ENCODE results near the gene USP40.

DNA sequence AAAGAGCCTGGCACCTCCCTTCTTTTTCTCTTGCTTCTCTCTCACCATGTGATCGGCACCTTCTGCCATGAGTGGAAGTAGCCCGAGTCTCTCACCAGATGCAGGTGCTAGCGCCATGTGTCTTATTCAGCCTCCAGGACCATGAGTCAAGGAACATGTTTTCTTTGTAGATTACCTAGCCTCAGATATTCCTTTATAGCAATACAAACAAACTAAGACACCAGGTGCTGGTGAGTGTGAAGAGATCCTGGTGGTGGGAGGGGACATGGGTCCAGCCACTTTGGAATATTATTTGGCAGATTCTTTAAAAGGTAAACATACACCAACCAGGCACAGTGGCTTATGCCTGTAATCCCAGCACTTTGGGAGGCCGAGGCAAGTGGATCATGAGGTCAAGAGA, 5.9 kb upstream of the USP40 start:
- no peak for TF ChIP-seq ZNF384 (IDR thresholded peaks at IDR 0.05)
- TF ChIP-seq TARDBP (IDR thresholded peaks at IDR 0.05): no peak
- no peak for TF ChIP-seq SUZ12 (IDR thresholded peaks at IDR 0.05)
- no peak for TF ChIP-seq FOXK2 (IDR thresholded peaks at IDR 0.05)
- no peak for TF ChIP-seq BHLHE40 (IDR thresholded peaks at IDR 0.05; ENCODE audit: borderline replicate concordance)
- no peak for TF ChIP-seq FOXM1 (IDR thresholded peaks at IDR 0.05; ENCODE audit: borderline replicate concordance)
- TF ChIP-seq FOXA1 (IDR thresholded peaks at IDR 0.05): no peak
- no peak for TF ChIP-seq L3MBTL2 (conservative IDR thresholded peaks at IDR 0.05)
- TF ChIP-seq SP1 (IDR thresholded peaks at IDR 0.05): no peak
- TF ChIP-seq, protein P1, sequence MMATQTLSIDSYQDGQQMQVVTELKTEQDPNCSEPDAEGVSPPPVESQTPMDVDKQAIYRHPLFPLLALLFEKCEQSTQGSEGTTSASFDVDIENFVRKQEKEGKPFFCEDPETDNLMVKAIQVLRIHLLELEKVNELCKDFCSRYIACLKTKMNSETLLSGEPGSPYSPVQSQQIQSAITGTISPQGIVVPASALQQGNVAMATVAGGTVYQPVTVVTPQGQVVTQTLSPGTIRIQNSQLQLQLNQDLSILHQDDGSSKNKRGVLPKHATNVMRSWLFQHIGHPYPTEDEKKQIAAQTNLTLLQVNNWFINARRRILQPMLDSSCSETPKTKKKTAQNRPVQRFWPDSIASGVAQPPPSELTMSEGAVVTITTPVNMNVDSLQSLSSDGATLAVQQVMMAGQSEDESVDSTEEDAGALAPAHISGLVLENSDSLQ (IDR thresholded peaks at IDR 0.05): no peak
- TF ChIP-seq ARNT (IDR thresholded peaks at IDR 0.05): no peak
- TF ChIP-seq ELF4 (IDR thresholded peaks at IDR 0.05): no peak
- no peak for TF ChIP-seq NFRKB (IDR thresholded peaks at IDR 0.05)

Data from HEK293T (cell line).